Ishikawa (cell line): ENCODE data around the gene KCNC1.

ENCODE experiments used
- CEBPB ChIP-seq: IDR thresholded peaks from 2 replicates; pipeline ENCODE4 v1.6.1; 2012
- CREB1 ChIP-seq: IDR thresholded peaks from 2 replicates; pipeline ENCODE4 v1.6.1; 2012; ENCODE audit warnings: low read depth
- EGR1 ChIP-seq: IDR thresholded peaks from 2 replicates; pipeline ENCODE4 v1.6.1; 2012
- EP300 ChIP-seq: IDR thresholded peaks from 2 replicates; pipeline ENCODE4 v1.6.1; 2012; ENCODE audit warnings: borderline replicate concordance
- FOXM1 ChIP-seq: IDR thresholded peaks from 2 replicates; pipeline ENCODE4 v1.6.1; 2012; ENCODE audit warnings: low read depth, borderline replicate concordance
- MAX ChIP-seq: IDR thresholded peaks from 2 replicates; pipeline ENCODE4 v1.6.1; 2012
- NFIC ChIP-seq: IDR thresholded peaks from 2 replicates; pipeline ENCODE4 v1.6.1; 2012
- RAD21 ChIP-seq: IDR thresholded peaks from 2 replicates; pipeline ENCODE4 v1.6.1; 2012; ENCODE audit warnings: low read depth
- REST ChIP-seq: IDR thresholded peaks from 2 replicates; pipeline ENCODE4 v1.6.1; 2012; ENCODE audit warnings: low read depth, mild to moderate bottlenecking
- TAF1 ChIP-seq: IDR thresholded peaks from 2 replicates; pipeline ENCODE4 v1.6.1; 2012; ENCODE audit warnings: low read depth, mild to moderate bottlenecking
- TCF12 ChIP-seq: IDR thresholded peaks from 2 replicates; pipeline ENCODE4 v1.6.1; 2012; ENCODE audit warnings: low read depth
- TEAD4 ChIP-seq: IDR thresholded peaks from 2 replicates; pipeline ENCODE4 v1.6.1; 2012
- USF1 ChIP-seq: IDR thresholded peaks from 2 replicates; pipeline ENCODE4 v1.6.1; 2012
- YY1 ChIP-seq: IDR thresholded peaks from 2 replicates; pipeline ENCODE4 v1.6.1; 2012; ENCODE audit warnings: low read depth
- ZBTB7A ChIP-seq: IDR thresholded peaks from 2 replicates; pipeline ENCODE4 v1.6.1; 2012; ENCODE audit warnings: low read depth

The KCNC1 gene

GRCh38 chr11:17775035-17775348, 40.4 kb downstream of the KCNC1 start:
- TF ChIP-seq CREB1 (no peak), NFIC (no peak), EGR1 (no peak), ZBTB7A (no peak), MAX (no peak), USF1 (no peak), RAD21 (no peak), FOXM1 (no peak), EP300 (no peak)

- TF ChIP-seq RAD21 (no peak), ZBTB7A (no peak), NFIC (no peak), CREB1 (no peak), TAF1 (no peak), CEBPB (no peak), USF1 (no peak), MAX (no peak), EP300 (no peak), YY1 (no peak), EGR1 (no peak), TCF12 (no peak), FOXM1 (no peak), REST (no peak), TEAD4 (no peak)
These were observed 41.1 kb downstream of the KCNC1 start for GRCh38 chr11:17775507-17776211.

- TF ChIP-seq ZBTB7A (no peak), EP300 (no peak), RAD21 (no peak), YY1 (no peak), REST (no peak), EGR1 (no peak), FOXM1 (no peak), CEBPB (no peak), TCF12 (no peak), USF1 (no peak), TEAD4 (no peak), NFIC (no peak), CREB1 (no peak), TAF1 (no peak), MAX (no peak)
These were observed 41.8 kb downstream of the KCNC1 start for GRCh38 chr11:17776212-17776875.

- TF ChIP-seq CREB1, result no peak
- no peak for TF ChIP-seq ZBTB7A
- no peak for TF ChIP-seq YY1
These were observed 42.6 kb downstream of the KCNC1 start for GRCh38 chr11:17777086-17777737.

GRCh38 chr11:17777738-17778091, 43.1 kb downstream of the KCNC1 start:
- TF ChIP-seq ZBTB7A, result no peak
- TF ChIP-seq NFIC, result no peak
- TF ChIP-seq USF1, result no peak
- TF ChIP-seq RAD21, result no peak
- no peak for TF ChIP-seq FOXM1
- no peak for TF ChIP-seq EP300
- no peak for TF ChIP-seq CEBPB
- no peak for TF ChIP-seq TAF1
- TF ChIP-seq YY1, result no peak
- TF ChIP-seq MAX, result no peak
- no peak for TF ChIP-seq EGR1
- no peak for TF ChIP-seq CREB1
- TF ChIP-seq REST, result no peak
- no peak for TF ChIP-seq TCF12
